ENCODE measurements around the gene ACAD8.

- no peak for TF ChIP-seq CTCF (IDR thresholded peaks at IDR 0.05)
- no peak for TF ChIP-seq EP300 (IDR thresholded peaks at IDR 0.05)
- no peak for TF ChIP-seq POLR2AphosphoS5 (IDR thresholded peaks at IDR 0.05)
- TF ChIP-seq POLR2A (IDR thresholded peaks at IDR 0.05): no peak
Observed at GRCh38 chr11:134248910-134249480, 4.4 kb upstream of the ACAD8 start.
